Panc1 (cell line): ENCODE results near the gene PTGES. TPM values are rescaled to one million over a fixed set of nuclear protein-coding genes. Genes with fewer than 3 reads are reported as not detected.

Experiments
- ATAC-seq: fragments of 200-7000 bp; cut with Tn5 transposase; 2 replicates; pipeline ENCODE4 v1.9.1; 2020; ENCODE audit warnings: mild to moderate bottlenecking, moderate library complexity
- BruUV-seq: library from RNA; stranded (reverse); fragments of 400-500 nt; replicated peaks from 2 replicates; lab custom pipeline; 2021; lab: Mats Ljungman, UMichigan
- CTCF ChIA-PET: fragments of 300-600 bp; sonication (Branson Sonifier 250); formaldehyde crosslinking; loops from one replicate; lab custom pipeline; 2022; ENCODE audit warnings: antibody characterized with exemption; lab: Charles Lee
- POLR2A ChIA-PET: fragments of 300-600 bp; sonication (Branson Sonifier 250); formaldehyde crosslinking; loops from one replicate; lab custom pipeline; 2022; ENCODE audit warnings: antibody characterized with exemption; lab: Charles Lee
- DNase-seq: peaks from one replicate; pipeline ENCODE4 v3.0.0-alpha.2; 2010; ENCODE audit warnings: low read depth, low spot score
- H3K27ac ChIP-seq: 2 replicates; pipeline ENCODE4 v1.5.1; 2011; ENCODE audit warnings: mild to moderate bottlenecking, low read length, inconsistent platforms
- H3K27me3 ChIP-seq: fragments of 200-500 bp; sonication (Bioruptor generic); 2 replicates; pipeline ENCODE4 v1.6.0; 2014; ENCODE audit warnings: low read length, inconsistent platforms; ENCODE audit not compliant: control insufficient read depth, insufficient read depth
- H3K36me3 ChIP-seq: fragments of 200-500 bp; sonication (Bioruptor generic); 2 replicates; pipeline ENCODE4 v1.5.1; 2014; ENCODE audit warnings: inconsistent platforms, mild to moderate bottlenecking, low read length, moderate library complexity; ENCODE audit not compliant: control insufficient read depth, insufficient read depth
- H3K4me1 ChIP-seq: 2 replicates; pipeline ENCODE4 v1.5.1; 2011; ENCODE audit warnings: inconsistent platforms, mild to moderate bottlenecking, low read length, moderate library complexity; ENCODE audit not compliant: control insufficient read depth, insufficient read depth
- H3K4me3 ChIP-seq, 2 experiments: 2 replicates each; pipeline ENCODE4 v1.5.1; 2011 to 2012; ENCODE audit warnings: low read depth in 2 of 2, low read length in 2 of 2, mild to moderate bottlenecking in 2 of 2, inconsistent platforms in 1 of 2, moderate library complexity in 1 of 2
- H3K9me3 ChIP-seq: fragments of 200-500 bp; sonication (Bioruptor generic); 2 replicates; pipeline ENCODE4 v1.5.1; 2014; ENCODE audit warnings: low read depth, mild to moderate bottlenecking, inconsistent platforms, low read length, moderate library complexity; ENCODE audit not compliant: control insufficient read depth, insufficient read depth
- POLR2AphosphoS5 ChIP-seq: IDR thresholded peaks from 2 replicates; pipeline ENCODE4 v1.6.1; 2012; ENCODE audit warnings: mild to moderate bottlenecking, low read depth, low read length, moderate library complexity
- REST ChIP-seq, 2 experiments: IDR thresholded peaks; 2 replicates each; pipeline ENCODE4 v1.6.1; 2011 to 2012; ENCODE audit warnings: low read depth in 2 of 2, control low read depth in 1 of 2, low read length in 1 of 2, mild to moderate bottlenecking in 1 of 2, moderate library complexity in 1 of 2; ENCODE audit not compliant: insufficient read depth in 1 of 2
- SIN3A ChIP-seq: IDR thresholded peaks from 2 replicates; pipeline ENCODE4 v1.6.1; 2012; ENCODE audit warnings: low read depth, mild to moderate bottlenecking, low read length, moderate library complexity, borderline replicate concordance; ENCODE audit not compliant: insufficient read depth
- TCF7L2 ChIP-seq: IDR thresholded peaks from 2 replicates; pipeline ENCODE4 v1.6.1; 2011; ENCODE audit warnings: mild to moderate bottlenecking, low read depth, low read length, inconsistent platforms
- in situ Hi-C: cut with HindIII; loops from 2 replicates; pipeline ENCODE4 v1.10.0; 2016; ENCODE audit warnings: low sequenced_read_pairs, low pct_unique_long_range_greater_than_20kb
- intact Hi-C: fragments of 100-400 bp; cut with micrococcal nuclease; formaldehyde crosslinking; loops from one replicate; pipeline ENCODE4 v1.10.0; 2022; ENCODE audit not compliant: unreplicated experiment
- total RNA-seq: library from RNA; stranded (reverse); gene quantifications from one replicate; pipeline ENCODE4 v1.2.1, GENCODE V29; 2021; ENCODE audit not compliant: unreplicated experiment
- TF ChIP-seq, protein P1 (sequence below): fragments of 450-650 bp; IDR thresholded peaks from 2 replicates; pipeline ENCODE4 v1.5.1; 2017; ENCODE audit warnings: mild to moderate bottlenecking

PTGES gene
- total RNA-seq, 1 experiment from 2014 or later, result 1.1 TPM

DNA sequence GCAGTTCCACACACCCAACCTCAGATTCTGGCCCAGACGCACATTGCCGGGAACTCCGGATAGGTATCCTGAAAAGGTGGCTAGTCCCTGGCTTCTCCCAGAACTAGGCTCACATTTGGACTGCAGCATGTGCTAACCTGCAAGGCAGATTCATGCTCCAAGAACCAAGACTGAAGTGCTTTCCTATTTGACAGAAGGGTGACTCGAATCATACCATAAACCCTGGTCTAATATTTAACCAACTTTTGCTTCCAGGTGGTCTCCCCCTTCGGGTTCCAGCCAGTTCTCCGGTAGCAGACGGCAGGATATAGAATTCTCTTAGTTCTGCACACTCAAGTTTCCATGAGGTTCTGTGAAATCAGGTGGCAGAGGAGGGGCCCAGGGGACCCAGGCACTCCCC is 7.6 kb downstream of the PTGES start:
- no peaks in the 10 kb centered on the region for H3K27me3 ChIP-seq
- no peaks in the 10 kb centered on the region for H3K36me3 ChIP-seq
- CTCF ChIA-PET, result interaction anchor here (0.6 kb wide), 1 partner anchor 601 kb away, joined by 5 read pairs; no protein-coding TSS in a partner anchor
- POLR2A ChIA-PET, result no interaction called here
- no peak overlapping the region for H3K4me3 ChIP-seq
- ATAC-seq (no peak), DNase-seq (no peak)
- H3K9me3 ChIP-seq, result no peaks in the 10 kb centered on the region
- no peaks in the 10 kb centered on the region for H3K4me1 ChIP-seq
- intact Hi-C loops (no loop called here), in situ Hi-C loops (no loop called here)
- no peak for TF ChIP-seq POLR2AphosphoS5
- BruUV-seq, result no TSS peak
- no peak overlapping the region for H3K27ac ChIP-seq

- CTCF ChIA-PET, result interaction anchor here (0.6 kb wide), 2 partner anchors 8 to 32 kb away, joined by 3 read pairs; no protein-coding TSS in a partner anchor
These were observed 12.0 kb downstream of the PTGES start for GRCh38 chr9:129740666-129741464.

More at GRCh38 chr9:129740666-129741464, 12.0 kb downstream of the PTGES start:
- Histone ChIP-seq H3K27me3 (no peaks in the 10 kb centered on the region), H3K27ac (no peak overlapping the region), H3K9me3 (no peaks in the 10 kb centered on the region), H3K36me3 (no peaks in the 10 kb centered on the region), H3K4me3 (no peak overlapping the region), H3K4me1 (no peaks in the 10 kb centered on the region)
- ATAC-seq (no peak), DNase-seq (no peak)
- TF ChIP-seq SIN3A, result no peak
- TF ChIP-seq REST (IDR thresholded peaks at IDR 0.05; ENCODE audit: insufficient read depth in 1 of 2, low read depth in 2 of 2, low read length in 1 of 2), result no peak
- no peak for TF ChIP-seq POLR2AphosphoS5
- no peak for TF ChIP-seq TCF7L2
- TF ChIP-seq, protein P1, sequence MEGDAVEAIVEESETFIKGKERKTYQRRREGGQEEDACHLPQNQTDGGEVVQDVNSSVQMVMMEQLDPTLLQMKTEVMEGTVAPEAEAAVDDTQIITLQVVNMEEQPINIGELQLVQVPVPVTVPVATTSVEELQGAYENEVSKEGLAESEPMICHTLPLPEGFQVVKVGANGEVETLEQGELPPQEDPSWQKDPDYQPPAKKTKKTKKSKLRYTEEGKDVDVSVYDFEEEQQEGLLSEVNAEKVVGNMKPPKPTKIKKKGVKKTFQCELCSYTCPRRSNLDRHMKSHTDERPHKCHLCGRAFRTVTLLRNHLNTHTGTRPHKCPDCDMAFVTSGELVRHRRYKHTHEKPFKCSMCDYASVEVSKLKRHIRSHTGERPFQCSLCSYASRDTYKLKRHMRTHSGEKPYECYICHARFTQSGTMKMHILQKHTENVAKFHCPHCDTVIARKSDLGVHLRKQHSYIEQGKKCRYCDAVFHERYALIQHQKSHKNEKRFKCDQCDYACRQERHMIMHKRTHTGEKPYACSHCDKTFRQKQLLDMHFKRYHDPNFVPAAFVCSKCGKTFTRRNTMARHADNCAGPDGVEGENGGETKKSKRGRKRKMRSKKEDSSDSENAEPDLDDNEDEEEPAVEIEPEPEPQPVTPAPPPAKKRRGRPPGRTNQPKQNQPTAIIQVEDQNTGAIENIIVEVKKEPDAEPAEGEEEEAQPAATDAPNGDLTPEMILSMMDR, result no peak
- in situ Hi-C loops (no loop called here), intact Hi-C loops (no loop called here)
- BruUV-seq, result no TSS peak
- POLR2A ChIA-PET, result no interaction called here
